B cell (primary cell): ENCODE results near the gene CA11. TPM values are rescaled to one million over a fixed set of nuclear protein-coding genes. Genes with fewer than 3 reads are reported as not detected.

ENCODE experiments used
- ATAC-seq: fragments of 200-7000 bp; cut with Tn5 transposase; one replicate; pipeline ENCODE4 v1.10.0; 2021; ENCODE audit warnings: low read depth, mild to moderate bottlenecking, moderate number of reproducible peaks, moderate library complexity
- CTCF ChIA-PET: fragments of 350-600 bp; sonication (Branson Sonifier 250); formaldehyde crosslinking; loops from one replicate; lab custom pipeline; 2021; ENCODE audit warnings: antibody characterized with exemption, inconsistent platforms; lab: Charles Lee
- POLR2A ChIA-PET: fragments of 350-600 bp; sonication (Branson Sonifier 250); formaldehyde crosslinking; loops from one replicate; lab custom pipeline; 2021; ENCODE audit warnings: antibody characterized with exemption; lab: Charles Lee
- DNase-seq: peaks from one replicate; pipeline ENCODE4 v3.0.0; 2013
- H2AFZ ChIP-seq: 2 replicates; pipeline ENCODE4 v1.6.1; 2012; ENCODE audit warnings: mild to moderate bottlenecking, low read depth, low read length; ENCODE audit not compliant: insufficient read depth, poor library complexity, severe bottlenecking
- H3K27ac ChIP-seq, 2 donors: 1 replicate in 1 of 2; 2 replicates in 1 of 2; pipeline ENCODE4 v1.5.1; 2012 to 2013; ENCODE audit warnings: low read length in 2 of 2, mild to moderate bottlenecking in 2 of 2, moderate library complexity in 1 of 2
- H3K27me3 ChIP-seq, 4 experiments: fragments of 200-600 bp in 1 of 4; sonication (generic) in 1 of 4; replicated peaks in 1 of 4; 1 replicate in 2 of 4; 2 replicates in 2 of 4; pipeline versions ENCODE4 v1.6.1 to v1.7.0; 2013 to 2016; ENCODE audit warnings: low read length in 3 of 4, mild to moderate bottlenecking in 2 of 4, mixed read lengths in 1 of 4, moderate library complexity in 1 of 4; ENCODE audit not compliant: insufficient read depth in 4 of 4, control insufficient read depth in 3 of 4; ENCODE audit errors: control extremely low read depth in 1 of 4
- H3K36me3 ChIP-seq, 2 experiments: replicated peaks in 1 of 2; 1 replicate in 1 of 2; 2 replicates in 1 of 2; pipeline versions ENCODE4 v1.6.1 to v1.7.1; 2013; ENCODE audit warnings: low read length in 1 of 2; ENCODE audit not compliant: insufficient read depth in 2 of 2, control insufficient read depth in 1 of 2; ENCODE audit errors: control extremely low read depth in 1 of 2, extremely low read depth in 1 of 2
- H3K4me1 ChIP-seq, 2 donors: fragments of 200-600 bp in 1 of 2; sonication (generic) in 1 of 2; 1 replicate in 1 of 2; 2 replicates in 1 of 2; pipeline versions ENCODE4 v1.5.1 to v1.6.1; 2013 to 2017; ENCODE audit warnings: low read length in 2 of 2; ENCODE audit not compliant: control insufficient read depth in 2 of 2, insufficient read depth in 2 of 2
- H3K4me2 ChIP-seq: replicated peaks from 2 replicates; pipeline ENCODE3; 2012; ENCODE audit warnings: mild to moderate bottlenecking, low read depth, low read length; ENCODE audit not compliant: poor library complexity, severe bottlenecking
- H3K4me3 ChIP-seq, 5 experiments: fragments of 200-600 bp in 1 of 5; sonication (generic) in 1 of 5; 1 replicate in 3 of 5; 2 replicates in 2 of 5; pipeline versions ENCODE4 v1.5.1 to v1.7.0; 2011 to 2016; ENCODE audit warnings: low read length in 4 of 5, mild to moderate bottlenecking in 4 of 5, low read depth in 2 of 5, control low read depth in 1 of 5, moderate library complexity in 1 of 5; ENCODE audit not compliant: insufficient read depth in 1 of 5; ENCODE audit errors: control extremely low read depth in 1 of 5, extremely low read depth in 1 of 5
- H3K79me2 ChIP-seq: fragments of 200-600 bp; sonication (generic); one replicate; pipeline ENCODE4 v1.6.0; 2016; ENCODE audit warnings: low read length; ENCODE audit not compliant: control insufficient read depth, insufficient read depth
- H3K9ac ChIP-seq: fragments of 200-600 bp; sonication (generic); 2 replicates; pipeline ENCODE4 v1.6.1; 2017; ENCODE audit warnings: mild to moderate bottlenecking, low read length, moderate library complexity
- H3K9me3 ChIP-seq, 3 donors: one replicate each; pipeline versions ENCODE4 v1.6.1 to v1.7.1; 2013; ENCODE audit warnings: low read length in 2 of 3; ENCODE audit not compliant: control insufficient read depth in 2 of 3, insufficient read depth in 1 of 3; ENCODE audit errors: control extremely low read depth in 1 of 3
- H4K20me1 ChIP-seq: 2 replicates; pipeline ENCODE4 v1.6.0; 2012; ENCODE audit warnings: mild to moderate bottlenecking, low read length; ENCODE audit not compliant: insufficient read depth, control insufficient read depth, poor library complexity, severe bottlenecking
- H3K27ac Mint-ChIP-seq: one replicate; pipeline ENCODE4 v1.8.0; 2021; ENCODE audit warnings: mixed read lengths
- H3K27me3 Mint-ChIP-seq: one replicate; pipeline ENCODE4 v1.8.0; 2021; ENCODE audit warnings: mixed read lengths
- H3K4me1 Mint-ChIP-seq: one replicate; pipeline ENCODE4 v1.8.0; 2021; ENCODE audit warnings: mixed read lengths
- H3K4me3 Mint-ChIP-seq: one replicate; pipeline ENCODE4 v1.8.0; 2021; ENCODE audit warnings: mixed read lengths
- H3K9me3 Mint-ChIP-seq: one replicate; pipeline ENCODE4 v1.8.0; 2022; ENCODE audit warnings: mixed read lengths; ENCODE audit not compliant: insufficient read depth
- EZH2 ChIP-seq: IDR thresholded peaks from 2 replicates; pipeline ENCODE4 v1.6.1; 2012; ENCODE audit warnings: borderline replicate concordance, low read depth, mild to moderate bottlenecking, moderate library complexity, low read length; ENCODE audit not compliant: insufficient read depth, poor library complexity, severe bottlenecking
- WGBS: methylation state at CpG from one replicate; pipeline ENCODE4 v1.1.5; 2013; ENCODE audit warnings: missing lambda C conversion rate; ENCODE audit not compliant: insufficient coverage; 5-methylcytosine and 5-hydroxymethylcytosine counted together
- intact Hi-C: fragments of 100-400 bp; cut with micrococcal nuclease; formaldehyde crosslinking; loops from one replicate; pipeline ENCODE4 v1.10.0; 2022
- polyA plus RNA-seq: library from polyadenylated mRNA; depleted of rRNA; stranded (reverse); fragments of >200 nt; gene quantifications from 2 replicates; pipeline ENCODE4 v1.2.3, GENCODE V29; 2012
- total RNA-seq, 2 donors: library from RNA; stranded (reverse); fragments of 120-200 nt in 1 of 2; gene quantifications; 1 replicate in 1 of 2; 2 replicates in 1 of 2; pipeline versions ENCODE4 v1.2.3 to v1.2.4, GENCODE V29; 2013 to 2022
- TF ChIP-seq, protein P1 (sequence below): fragments of 200-600 bp; IDR thresholded peaks from one replicate; pipeline ENCODE4 v1.8.0; 2022; ENCODE audit warnings: antibody characterized with exemption, mild to moderate bottlenecking

The CA11 gene
- total and polyA plus RNA-seq, 2 donors (not counting 1 experiment from before 2014, with no cell fraction given), result 6.5 to 27.7 TPM

GRCh38 chr19:48613852-48614435 lies 32.0 kb downstream of the CA11 start:
- Histone ChIP-seq H3K4me2 (no peak overlapping the region), H2AFZ (no peak overlapping the region), H3K27me3 (no peaks in the 10 kb centered on the region), H4K20me1 (peaks cover 41% of the 10 kb centered on the region), H3K79me2 (peaks cover 17% of the 10 kb centered on the region), H3K36me3 (peaks cover 0 to 35% of the 10 kb centered on the region in 2 experiments), H3K9ac (no peak overlapping the region), H3K4me1 (peaks cover 11 to 23% of the 10 kb centered on the region in 2 donors), H3K4me3 (no peak overlapping the region), H3K27ac (no peak overlapping the region), H3K9me3 (no peaks in the 10 kb centered on the region)
- H3K4me1 Mint-ChIP-seq, result peaks cover 31% of the 10 kb centered on the region
- H3K27me3 Mint-ChIP-seq, result no peaks in the 10 kb centered on the region
- peak overlapping the region; percentile 50 for H3K27ac Mint-ChIP-seq
- CTCF ChIA-PET, result interaction anchor here (0.5 to 1.2 kb wide), 3 partner anchors 29 to 645 kb away, joined by 3 to 4 read pairs (median 3); no protein-coding TSS in a partner anchor
- DNase-seq (peak; percentile 39), ATAC-seq (no peak)
- no peak overlapping the region for H3K4me3 Mint-ChIP-seq
- POLR2A ChIA-PET, result interaction anchor here (0.8 to 1.0 kb wide), 2 partner anchors 24 to 30 kb away, joined by 3 to 5 read pairs; partner anchors contain the start of gene DBP
- WGBS, result 93% methylated on average over 12 of the region's 13 CpGs
- H3K9me3 Mint-ChIP-seq, result no peaks in the 10 kb centered on the region
- intact Hi-C loops, result no loop called here
- TF ChIP-seq, protein P1, sequence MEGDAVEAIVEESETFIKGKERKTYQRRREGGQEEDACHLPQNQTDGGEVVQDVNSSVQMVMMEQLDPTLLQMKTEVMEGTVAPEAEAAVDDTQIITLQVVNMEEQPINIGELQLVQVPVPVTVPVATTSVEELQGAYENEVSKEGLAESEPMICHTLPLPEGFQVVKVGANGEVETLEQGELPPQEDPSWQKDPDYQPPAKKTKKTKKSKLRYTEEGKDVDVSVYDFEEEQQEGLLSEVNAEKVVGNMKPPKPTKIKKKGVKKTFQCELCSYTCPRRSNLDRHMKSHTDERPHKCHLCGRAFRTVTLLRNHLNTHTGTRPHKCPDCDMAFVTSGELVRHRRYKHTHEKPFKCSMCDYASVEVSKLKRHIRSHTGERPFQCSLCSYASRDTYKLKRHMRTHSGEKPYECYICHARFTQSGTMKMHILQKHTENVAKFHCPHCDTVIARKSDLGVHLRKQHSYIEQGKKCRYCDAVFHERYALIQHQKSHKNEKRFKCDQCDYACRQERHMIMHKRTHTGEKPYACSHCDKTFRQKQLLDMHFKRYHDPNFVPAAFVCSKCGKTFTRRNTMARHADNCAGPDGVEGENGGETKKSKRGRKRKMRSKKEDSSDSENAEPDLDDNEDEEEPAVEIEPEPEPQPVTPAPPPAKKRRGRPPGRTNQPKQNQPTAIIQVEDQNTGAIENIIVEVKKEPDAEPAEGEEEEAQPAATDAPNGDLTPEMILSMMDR, result no peak
- TF ChIP-seq EZH2, result no peak
